ENCODE results near the gene ZW10. TPM values are rescaled to one million over a fixed set of nuclear protein-coding genes. Genes with fewer than 3 reads are reported as not detected.

The ZW10 gene
- total RNA-seq, 1 donor from 2014 or later, result 11.5 TPM

DNA sequence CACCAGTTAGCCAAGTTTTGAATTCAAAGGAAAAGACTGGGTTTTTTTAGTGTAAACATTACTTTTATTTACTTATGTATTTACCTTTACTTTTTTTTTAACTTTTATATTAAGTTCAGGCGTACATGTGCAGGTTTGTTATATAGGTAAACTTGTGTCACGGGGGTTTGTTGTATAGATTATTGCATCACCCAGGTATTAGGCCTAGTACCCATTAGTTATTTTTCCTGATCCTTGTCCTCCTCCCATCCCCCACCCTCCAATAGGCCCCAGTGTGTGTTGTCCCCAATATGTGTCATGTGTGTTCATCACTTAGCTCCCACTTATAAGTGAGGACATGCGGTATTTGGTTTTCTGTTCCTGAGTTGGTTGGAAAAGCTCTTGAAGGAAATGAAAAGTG lies 20.6 kb downstream of the ZW10 start:
- no peak for ATAC-seq
- Histone ChIP-seq H3K27me3 (no peaks in the 10 kb centered on the region), H3K9me3 (no peaks in the 10 kb centered on the region), H3K4me3 (no peak overlapping the region), H3K27ac (no peak overlapping the region), H3K4me1 (no peaks in the 10 kb centered on the region), H3K36me3 (peaks cover 69% of the 10 kb centered on the region)
- no peak for TF ChIP-seq CTCF (IDR thresholded peaks at IDR 0.05)
- intact Hi-C loops (cut with DNase I), result no loop called here
- DNase-seq, result no peak

- TF ChIP-seq CTCF (IDR thresholded peaks at IDR 0.05), result no peak
- DNase-seq (no peak), ATAC-seq (no peak)
- H3K27me3 ChIP-seq, result no peaks in the 10 kb centered on the region
- intact Hi-C loops (cut with DNase I), result no loop called here
- no peak overlapping the region for H3K4me3 ChIP-seq
- H3K9me3 ChIP-seq, result no peaks in the 10 kb centered on the region
- H3K4me1 ChIP-seq, result no peaks in the 10 kb centered on the region
- peaks cover 81% of the 10 kb centered on the region for H3K36me3 ChIP-seq
- no peak overlapping the region for H3K27ac ChIP-seq
Measured at GRCh38 chr11:113736323-113736722, 37.2 kb downstream of the ZW10 start.

GRCh38 chr11:113732092-113732491 lies 41.4 kb downstream of the ZW10 start:
- Histone ChIP-seq H3K4me3 (no peak overlapping the region), H3K27me3 (no peaks in the 10 kb centered on the region), H3K27ac (no peak overlapping the region), H3K4me1 (no peaks in the 10 kb centered on the region), H3K36me3 (peaks cover 43% of the 10 kb centered on the region), H3K9me3 (no peaks in the 10 kb centered on the region)
- peak; percentile 86 for ATAC-seq
- intact Hi-C loops (cut with DNase I), result no loop called here
- TF ChIP-seq CTCF (IDR thresholded peaks at IDR 0.05), result no peak
- no peak for DNase-seq

- ATAC-seq, result peak; percentile 65
- no peaks in the 10 kb centered on the region for H3K4me1 ChIP-seq
- H3K27ac ChIP-seq, result no peak overlapping the region
- H3K27me3 ChIP-seq, result no peaks in the 10 kb centered on the region
- peak; percentile 31 for TF ChIP-seq CTCF (IDR thresholded peaks at IDR 0.05)
- DNase-seq, result no peak
- no peaks in the 10 kb centered on the region for H3K9me3 ChIP-seq
- intact Hi-C loops (cut with DNase I), result no loop called here
- H3K36me3 ChIP-seq, result peaks cover 33% of the 10 kb centered on the region
- no peak overlapping the region for H3K4me3 ChIP-seq
Measured at GRCh38 chr11:113730887-113731726, 42.4 kb downstream of the ZW10 start.

- peaks cover 19% of the 10 kb centered on the region for H3K36me3 ChIP-seq
- H3K9me3 ChIP-seq, result no peaks in the 10 kb centered on the region
- no peaks in the 10 kb centered on the region for H3K27me3 ChIP-seq
- no peak overlapping the region for H3K4me3 ChIP-seq
- ATAC-seq (no peak), DNase-seq (no peak)
- no peaks in the 10 kb centered on the region for H3K4me1 ChIP-seq
- intact Hi-C loops (cut with DNase I), result no loop called here
- no peak for TF ChIP-seq CTCF (IDR thresholded peaks at IDR 0.05)
- no peak overlapping the region for H3K27ac ChIP-seq
Measured at GRCh38 chr11:113729456-113729855, 44.0 kb downstream of the ZW10 start.

Measured in upper lobe of right lung (tissue), 1 donor.